Prostate gland (tissue), 2 donors: Measurements from ENCODE around the gene POLQ.
"Not testable (repeated sequence)": the region's sequence is repeated elsewhere in the genome, so short reads cannot be mapped to it uniquely, and the experiment has no call there.

Source experiments
- POLR2AphosphoS5 ChIP-seq: sonication (generic); formaldehyde crosslinking; IDR thresholded peaks from one replicate; pipeline ENCODE4 v1.6.1; 2017; ENCODE audit warnings: antibody characterized with exemption
- TF ChIP-seq, protein P1 (sequence below), 4 experiments: fragments of 200-600 bp in 2 of 4; fragments of 450-650 bp in 2 of 4; sonication (generic) in 2 of 4; IDR thresholded peaks; 1 replicate in 3 of 4; 2 replicates in 1 of 4; pipeline ENCODE4 v1.5.1; 2016 to 2019; ENCODE audit warnings: antibody characterized with exemption in 4 of 4, mild to moderate bottlenecking in 2 of 4, moderate library complexity in 2 of 4

DNA sequence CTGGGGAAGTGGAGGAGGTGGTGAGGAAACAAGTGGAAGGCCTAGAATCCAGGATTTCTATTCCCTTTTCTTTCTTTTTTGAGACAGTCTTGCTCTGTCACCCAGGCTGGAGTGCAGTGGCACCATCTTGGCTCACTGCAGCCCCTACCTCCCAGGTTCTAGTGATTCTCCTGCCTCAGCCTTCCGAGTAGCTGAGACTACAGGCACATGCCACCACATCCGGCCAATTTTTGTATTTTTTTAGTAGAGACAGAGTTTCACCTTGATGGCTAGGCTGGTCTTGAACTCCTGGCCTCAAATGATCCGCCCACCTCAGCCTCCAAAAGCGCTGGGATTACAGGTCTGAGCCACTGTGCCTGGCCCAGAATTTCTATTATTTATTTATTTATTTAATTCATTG, 48.0 kb upstream of the POLQ start:
- TF ChIP-seq, protein P1, sequence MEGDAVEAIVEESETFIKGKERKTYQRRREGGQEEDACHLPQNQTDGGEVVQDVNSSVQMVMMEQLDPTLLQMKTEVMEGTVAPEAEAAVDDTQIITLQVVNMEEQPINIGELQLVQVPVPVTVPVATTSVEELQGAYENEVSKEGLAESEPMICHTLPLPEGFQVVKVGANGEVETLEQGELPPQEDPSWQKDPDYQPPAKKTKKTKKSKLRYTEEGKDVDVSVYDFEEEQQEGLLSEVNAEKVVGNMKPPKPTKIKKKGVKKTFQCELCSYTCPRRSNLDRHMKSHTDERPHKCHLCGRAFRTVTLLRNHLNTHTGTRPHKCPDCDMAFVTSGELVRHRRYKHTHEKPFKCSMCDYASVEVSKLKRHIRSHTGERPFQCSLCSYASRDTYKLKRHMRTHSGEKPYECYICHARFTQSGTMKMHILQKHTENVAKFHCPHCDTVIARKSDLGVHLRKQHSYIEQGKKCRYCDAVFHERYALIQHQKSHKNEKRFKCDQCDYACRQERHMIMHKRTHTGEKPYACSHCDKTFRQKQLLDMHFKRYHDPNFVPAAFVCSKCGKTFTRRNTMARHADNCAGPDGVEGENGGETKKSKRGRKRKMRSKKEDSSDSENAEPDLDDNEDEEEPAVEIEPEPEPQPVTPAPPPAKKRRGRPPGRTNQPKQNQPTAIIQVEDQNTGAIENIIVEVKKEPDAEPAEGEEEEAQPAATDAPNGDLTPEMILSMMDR (IDR thresholded peaks at IDR 0.05): not testable (repeated sequence)
- not testable (repeated sequence) for TF ChIP-seq POLR2AphosphoS5
